HG03066 (cell line): ENCODE data around the gene TNFRSF14.

ENCODE experiments used
- ATAC-seq: cut with Tn5 transposase; IDR thresholded peaks from one replicate; pipeline ENCODE4 v1.9.1; 2021; ENCODE audit warnings: low read depth; ENCODE audit not compliant: unreplicated experiment

Gene TNFRSF14

GRCh38 chr1:2586154-2587070 is 30.2 kb downstream of the TNFRSF14 start, which contains the start of gene PRXL2B:
Gene PRXL2B (plus strand): TSS chr1:2586777. CDS start chr1:2586886, 109 bp downstream.
- peak; percentile 56 for ATAC-seq

GRCh38 chr1:2587071-2587859 is 31.1 kb downstream of the TNFRSF14 start:
- ATAC-seq: no peak

- no peak for ATAC-seq
These were observed 31.8 kb downstream of the TNFRSF14 start for GRCh38 chr1:2587860-2588571.

GRCh38 chr1:2588661-2589430 is 32.7 kb downstream of the TNFRSF14 start:
- no peak for ATAC-seq

- ATAC-seq: no peak
These were observed 33.5 kb downstream of the TNFRSF14 start for GRCh38 chr1:2589431-2590232.

GRCh38 chr1:2590233-2591141 is 34.3 kb downstream of the TNFRSF14 start:
- no peak for ATAC-seq

- ATAC-seq: no peak
These were observed 35.0 kb downstream of the TNFRSF14 start for GRCh38 chr1:2591233-2591580.

- no peak for ATAC-seq
These were observed 35.5 kb downstream of the TNFRSF14 start for GRCh38 chr1:2591581-2592261.

- no peak for ATAC-seq
These were observed 36.5 kb downstream of the TNFRSF14 start for GRCh38 chr1:2592672-2593071.

- no peak for ATAC-seq
These were observed 37.2 kb downstream of the TNFRSF14 start for GRCh38 chr1:2593251-2593878.

- ATAC-seq: no peak
These were observed 38.0 kb downstream of the TNFRSF14 start for GRCh38 chr1:2594001-2594640.

GRCh38 chr1:2594641-2595131 is 38.5 kb downstream of the TNFRSF14 start:
- no peak for ATAC-seq

- no peak for ATAC-seq
These were observed 39.2 kb downstream of the TNFRSF14 start for GRCh38 chr1:2595261-2595811.

GRCh38 chr1:2595812-2596529 is 39.8 kb downstream of the TNFRSF14 start:
- ATAC-seq: no peak

- no peak for ATAC-seq
These were observed 40.6 kb downstream of the TNFRSF14 start for GRCh38 chr1:2596530-2597333.
